Heart right ventricle (tissue), 16 donors: ENCODE measurements around the gene CCDC157. TPM values are rescaled to one million over a fixed set of nuclear protein-coding genes. Genes with fewer than 3 reads are reported as not detected.

Experiments
- ATAC-seq, 8 donors: fragments of 200-7000 bp; cut with Tn5 transposase; one replicate each; pipeline ENCODE4 v1.9.1; 2020; ENCODE audit warnings: mild to moderate bottlenecking in 8 of 8, moderate library complexity in 8 of 8, moderate number of reproducible peaks in 1 of 8
- DNase-seq, 2 donors: peaks; one replicate each; pipeline ENCODE4 v3.0.0-alpha.2; 2020
- H3K27ac ChIP-seq, 10 donors: fragments of 200-600 bp; sonication (generic) in 2 of 10; one replicate each; pipeline versions ENCODE4 v1.5.0 to v1.8.0; 2020 to 2022; ENCODE audit warnings: mild to moderate bottlenecking in 3 of 10
- H3K27me3 ChIP-seq, 7 donors: fragments of 200-600 bp; one replicate each; pipeline ENCODE4 v1.8.0; 2021 to 2022; ENCODE audit warnings: mild to moderate bottlenecking in 2 of 7
- H3K36me3 ChIP-seq, 9 donors: fragments of 200-600 bp; sonication (generic) in 1 of 9; one replicate each; pipeline versions ENCODE4 v1.5.0 to v1.8.0; 2020 to 2022; ENCODE audit warnings: mild to moderate bottlenecking in 2 of 9
- H3K4me1 ChIP-seq, 9 donors: fragments of 200-600 bp; sonication (generic) in 1 of 9; one replicate each; pipeline versions ENCODE4 v1.5.0 to v1.8.0; 2020 to 2022; ENCODE audit warnings: mild to moderate bottlenecking in 4 of 9
- H3K4me3 ChIP-seq, 10 donors: fragments of 200-600 bp; sonication (generic) in 2 of 10; one replicate each; pipeline versions ENCODE4 v1.5.0 to v1.8.0; 2020 to 2022; ENCODE audit warnings: mild to moderate bottlenecking in 7 of 10, moderate library complexity in 2 of 10
- H3K9me3 ChIP-seq, 11 donors: fragments of 200-600 bp in 10 of 11; sonication (generic) in 2 of 11; one replicate each; pipeline versions ENCODE4 v1.5.0 to v1.8.0; 2013 to 2022; ENCODE audit warnings: mild to moderate bottlenecking in 2 of 11, control low read depth in 1 of 11, moderate library complexity in 1 of 11
- WGBS, 2 donors: extraction: QIAGEN DNeasy Blood & Tissue Kit; methylation state at CpG; one replicate each; pipeline ENCODE4 v1.1.7; 2013; ENCODE audit warnings: inconsistent platforms in 1 of 2; 5-methylcytosine and 5-hydroxymethylcytosine counted together
- intact Hi-C, 10 donors: fragments of 100-400 bp; cut with DNase I; formaldehyde crosslinking; loops; one replicate each; pipeline versions ENCODE4 v1.11.1 to v1.14.2; 2022
- polyA plus RNA-seq, 2 donors: library from polyadenylated mRNA; stranded (reverse); fragments of 200-250 nt; gene quantifications; one replicate each; pipeline ENCODE4 v1.2.3, GENCODE V29; 2013
- total RNA-seq, 10 donors: library from RNA; stranded (reverse); fragmentation: NEBNext Ultra II Directional in 3 of 10; extraction: Animal tissue kit (Norgen Biotek cat#: 25700) in 3 of 10; gene quantifications; one replicate each; pipeline versions ENCODE4 v1.2.1 to v1.2.4, GENCODE V29; 2021 to 2023
- TF ChIP-seq, protein P1 (sequence below), 9 donors: fragments of 200-600 bp; sonication (generic) in 2 of 9; IDR thresholded peaks; one replicate each; pipeline versions ENCODE4 v1.5.0 to v1.8.0; 2021 to 2022; ENCODE audit warnings: antibody characterized with exemption in 9 of 9, mild to moderate bottlenecking in 5 of 9, moderate library complexity in 1 of 9
- donor health status: Arrhythmogenic right ventricular cardiomyopathy.
- donor health status: ischemic (EF 13 %, LVEDD 7.1; RV severe dilation, severe dysfunction).
- donor health status: healthy with polysubstance abuse.
- donor health status: DM: no; HTN: yes; CAD: no.
- donor health status: DM: no; HTN: no; CAD: no.
- donor health status: ischemic (EF 25% LVEDD 6.9; RV normal size, moderate dysfunction).
- donor health status: ischemic (EF 25% LVEDD 5.7; RV mildly dilated, moderate dysfunction).
- donor health status: healthy.
- donor health status: DM: yes; HTN: yes; CAD: no.
- donor health status: Ischemic cardiomyopathy.
- donor health status: ischemic (EF 35%, LVEDD 5.7; RV mildly dilated, moderate dysfunction).
- donor health status: nonischemic (EF 11% LVEDD 7.7; RV severe dilation, severe dysfunction).
- donor health status: DM: yes; HTN: yes; CAD: no.
- donor health status: PGD.
- donor health status: ischemic (EF 29% LVEDD 5.4; RV normal size, mild dysfunction).
- donor health status: nonischemic (EF 23%, LVEDD 6.1; RV moderate dilation, normal function).

Gene CCDC157
- total and polyA plus RNA-seq, 12 donors, result 0.11 to 1.2 (median 0.91) TPM

DNA sequence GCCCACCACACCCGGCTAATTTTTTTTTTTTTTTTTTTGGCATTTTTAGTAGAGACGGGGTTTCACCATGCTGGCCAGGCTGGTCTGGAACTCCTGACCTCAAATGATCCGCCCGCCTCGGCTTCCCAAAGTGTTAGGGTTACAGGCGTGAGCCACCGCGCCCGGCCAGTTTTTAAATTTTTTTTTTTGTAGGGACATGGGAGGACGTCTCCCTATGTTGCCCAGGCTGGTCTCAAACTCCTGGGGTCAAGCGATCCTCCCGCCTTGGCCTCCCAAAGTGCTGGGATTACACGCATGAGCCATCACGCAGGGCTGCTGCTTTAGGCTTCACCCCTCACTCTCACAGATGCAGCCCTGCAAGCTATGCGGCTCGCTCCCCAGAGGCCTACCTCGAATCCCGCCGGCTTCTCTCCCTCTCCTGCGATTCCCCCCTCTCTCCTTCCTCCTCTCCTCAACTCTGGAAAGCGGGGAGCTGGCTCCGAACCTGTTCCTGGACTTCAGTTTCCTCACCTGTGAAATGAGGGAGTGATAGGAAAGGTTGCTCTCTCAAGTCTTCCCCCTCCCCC lies 926 bp downstream of the CCDC157 start:
- H3K27me3 ChIP-seq, result no peaks in the 10 kb centered on the region
- DNase-seq (no peak), ATAC-seq (no peak)
- intact Hi-C loops, result loop anchor here in 3 of 10 donors (2.0 to 10.0 kb wide), 2 partner anchors 69 to 73 kb away; partner anchors contain the start of gene CASTOR1 (in 3 of the 3)
- H3K4me3 ChIP-seq, result peak overlapping the region in 8 of 10 donors; percentile 71 to 97 (median 83)
- no peak overlapping the region for H3K27ac ChIP-seq
- TF ChIP-seq, protein P1, sequence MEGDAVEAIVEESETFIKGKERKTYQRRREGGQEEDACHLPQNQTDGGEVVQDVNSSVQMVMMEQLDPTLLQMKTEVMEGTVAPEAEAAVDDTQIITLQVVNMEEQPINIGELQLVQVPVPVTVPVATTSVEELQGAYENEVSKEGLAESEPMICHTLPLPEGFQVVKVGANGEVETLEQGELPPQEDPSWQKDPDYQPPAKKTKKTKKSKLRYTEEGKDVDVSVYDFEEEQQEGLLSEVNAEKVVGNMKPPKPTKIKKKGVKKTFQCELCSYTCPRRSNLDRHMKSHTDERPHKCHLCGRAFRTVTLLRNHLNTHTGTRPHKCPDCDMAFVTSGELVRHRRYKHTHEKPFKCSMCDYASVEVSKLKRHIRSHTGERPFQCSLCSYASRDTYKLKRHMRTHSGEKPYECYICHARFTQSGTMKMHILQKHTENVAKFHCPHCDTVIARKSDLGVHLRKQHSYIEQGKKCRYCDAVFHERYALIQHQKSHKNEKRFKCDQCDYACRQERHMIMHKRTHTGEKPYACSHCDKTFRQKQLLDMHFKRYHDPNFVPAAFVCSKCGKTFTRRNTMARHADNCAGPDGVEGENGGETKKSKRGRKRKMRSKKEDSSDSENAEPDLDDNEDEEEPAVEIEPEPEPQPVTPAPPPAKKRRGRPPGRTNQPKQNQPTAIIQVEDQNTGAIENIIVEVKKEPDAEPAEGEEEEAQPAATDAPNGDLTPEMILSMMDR (IDR thresholded peaks at IDR 0.05), result no peak
- WGBS, 2 donors, result 50% methylated on average over 22 of the region's 22 CpGs
- H3K4me1 ChIP-seq, result peaks cover 11 to 39% (median 30%) of the 10 kb centered on the region in 9 donors
- H3K9me3 ChIP-seq, result no peaks in the 10 kb centered on the region
- peaks cover 0 to 16% (median 4%) of the 10 kb centered on the region in 9 donors for H3K36me3 ChIP-seq

DNA sequence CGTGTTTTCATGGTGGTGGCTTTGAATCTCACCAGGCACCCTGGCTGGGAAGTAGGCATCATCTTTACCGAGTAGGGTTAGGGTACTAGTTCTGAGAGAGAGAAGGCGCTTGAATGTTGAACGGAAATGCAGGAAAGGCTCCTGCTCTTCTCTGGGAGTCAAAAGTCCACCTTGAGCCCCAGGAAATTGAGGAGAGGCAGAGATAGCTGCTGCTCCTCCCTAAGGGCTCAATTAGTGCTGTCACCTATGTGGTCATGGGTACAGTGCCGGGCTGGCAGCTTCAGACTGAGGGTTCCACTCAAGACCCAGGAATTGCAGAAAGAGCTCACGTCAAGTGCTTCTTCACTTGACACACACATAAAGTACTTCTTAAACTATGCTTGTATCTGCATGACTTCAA lies 1.7 kb downstream of the CCDC157 start:
- intact Hi-C loops, result loop anchor here in 1 of 10 donors (10.0 kb wide), 1 partner anchor 74 kb away; the partner anchor contains the start of gene CASTOR1
- WGBS, 2 donors, result 92% methylated on average over 6 of the region's 6 CpGs
- Histone ChIP-seq H3K4me3 (no peak overlapping the region), H3K36me3 (peaks cover 0 to 9% (median 0%) of the 10 kb centered on the region in 9 donors), H3K27me3 (no peaks in the 10 kb centered on the region), H3K9me3 (no peaks in the 10 kb centered on the region), H3K27ac (no peak overlapping the region), H3K4me1 (peaks cover 11 to 35% (median 28%) of the 10 kb centered on the region in 9 donors)
- no peak for DNase-seq
- ATAC-seq, result no peak
- TF ChIP-seq, protein P1 (IDR thresholded peaks at IDR 0.05), result no peak

DNA sequence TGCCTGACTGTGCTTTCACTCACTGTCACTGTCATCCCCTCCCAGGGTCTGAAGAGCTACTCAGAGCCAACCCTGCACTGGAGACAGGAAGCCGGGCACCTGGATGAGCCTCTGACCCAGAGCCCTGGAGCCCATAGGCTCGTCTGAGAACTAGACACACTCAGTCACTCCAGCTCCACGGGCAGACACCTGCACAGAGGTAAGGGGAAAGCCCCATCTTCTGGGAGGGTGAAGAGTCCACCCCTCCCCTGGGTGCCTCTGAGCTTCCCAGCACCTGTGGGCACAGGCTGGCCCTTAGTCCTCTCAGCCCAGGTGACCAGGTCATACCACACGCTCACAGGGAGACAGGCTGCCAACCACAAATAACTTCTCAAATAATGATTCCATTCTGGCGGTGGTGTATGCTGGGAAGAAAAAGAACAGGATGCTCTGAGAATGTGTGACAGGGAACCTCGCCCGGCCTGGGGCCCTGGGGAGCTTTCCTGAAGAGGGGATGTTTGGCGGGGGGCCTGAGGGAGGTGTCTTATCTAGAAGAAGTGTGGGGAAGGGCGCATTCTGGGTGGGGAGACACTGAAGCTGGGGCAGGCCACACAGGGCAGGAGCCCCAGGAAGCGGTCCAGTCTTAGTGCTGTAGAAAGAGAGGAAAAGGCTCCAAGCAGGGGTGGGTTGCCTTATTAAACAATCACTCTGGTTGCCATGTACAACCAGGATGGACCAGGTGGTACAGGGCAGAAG lies 5.3 kb downstream of the CCDC157 start:
- no peak for ATAC-seq
- peaks cover 0 to 8% (median 4%) of the 10 kb centered on the region in 9 donors for H3K4me1 ChIP-seq
- no peak overlapping the region for H3K4me3 ChIP-seq
- no peaks in the 10 kb centered on the region for H3K9me3 ChIP-seq
- intact Hi-C loops, result no loop called here
- peaks cover 0 to 5% (median 0%) of the 10 kb centered on the region in 9 donors for H3K36me3 ChIP-seq
- no peaks in the 10 kb centered on the region for H3K27me3 ChIP-seq
- DNase-seq, result no peak
- WGBS, 2 donors, result 80 to 86% methylated on average over 10 of the region's 10 CpGs
- TF ChIP-seq, protein P1 (IDR thresholded peaks at IDR 0.05), result no peak
- no peak overlapping the region for H3K27ac ChIP-seq

DNA sequence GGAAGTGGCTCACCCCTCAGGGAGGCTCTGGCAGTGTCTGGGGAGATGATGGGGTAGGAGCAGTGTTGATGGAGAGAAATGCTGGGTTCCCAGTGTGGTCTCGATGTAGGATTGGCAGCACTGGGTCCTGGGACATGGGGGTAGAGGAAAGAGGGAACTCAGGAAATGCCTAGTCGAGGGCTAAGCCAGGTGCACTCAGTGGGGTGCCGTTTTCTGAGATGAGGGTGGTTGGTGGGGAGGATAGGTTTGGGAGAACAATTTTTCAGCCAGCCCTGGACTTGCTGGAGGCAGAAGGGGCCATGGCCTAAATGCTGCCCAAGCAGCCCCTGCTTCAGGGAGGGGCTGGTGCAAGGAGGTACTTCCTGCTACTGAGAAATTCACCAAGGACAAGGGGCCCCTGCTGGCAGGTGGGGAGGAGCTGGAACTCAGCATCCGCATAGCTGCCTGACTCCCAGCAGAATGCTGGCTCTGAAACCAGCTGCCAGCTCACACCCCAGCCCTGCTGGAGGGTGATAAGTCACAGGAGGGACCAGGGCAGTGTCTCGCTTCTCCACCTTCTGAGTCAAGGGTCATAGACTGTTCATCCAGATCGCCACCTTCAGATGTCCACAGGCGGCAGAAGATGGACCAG lies 6.0 kb downstream of the CCDC157 start:
- no peak for ATAC-seq
- intact Hi-C loops, result no loop called here
- TF ChIP-seq, protein P1 (IDR thresholded peaks at IDR 0.05), result no peak

More for the DNA sequence above, 6.0 kb downstream of the CCDC157 start:
- Histone ChIP-seq H3K9me3 (no peaks in the 10 kb centered on the region), H3K27me3 (no peaks in the 10 kb centered on the region), H3K27ac (no peak overlapping the region), H3K4me3 (no peak overlapping the region), H3K4me1 (peaks cover 0 to 1% (median 0%) of the 10 kb centered on the region in 9 donors), H3K36me3 (peaks cover 0 to 5% (median 0%) of the 10 kb centered on the region in 9 donors)
- DNase-seq, result no peak
- WGBS, 2 donors, result 77 to 80% methylated on average over 7 of the region's 7 CpGs
